C4-2B (cell line): ENCODE data around the gene MDM1.

ENCODE experiments used
- H3K27ac ChIP-seq: fragments of 450-650 bp; 2 replicates; pipeline ENCODE4 v1.5.1; 2017
- CTCF ChIP-seq: fragments of 450-650 bp; conservative IDR thresholded peaks from 2 replicates; pipeline ENCODE4 v1.5.1; 2017; ENCODE audit warnings: mild to moderate bottlenecking
- ZFX ChIP-seq: fragments of 450-650 bp; IDR thresholded peaks from 2 replicates; pipeline ENCODE4 v1.6.1; 2017

Gene MDM1

GRCh38 chr12:68247785-68248184 lies 84.4 kb downstream of the MDM1 start:
- no peak for TF ChIP-seq CTCF
- no peak for TF ChIP-seq ZFX
- no peak overlapping the region for H3K27ac ChIP-seq

- no peak overlapping the region for H3K27ac ChIP-seq
- no peak for TF ChIP-seq CTCF
- no peak for TF ChIP-seq ZFX
Measured at GRCh38 chr12:68246350-68246749, 85.8 kb downstream of the MDM1 start.

DNA sequence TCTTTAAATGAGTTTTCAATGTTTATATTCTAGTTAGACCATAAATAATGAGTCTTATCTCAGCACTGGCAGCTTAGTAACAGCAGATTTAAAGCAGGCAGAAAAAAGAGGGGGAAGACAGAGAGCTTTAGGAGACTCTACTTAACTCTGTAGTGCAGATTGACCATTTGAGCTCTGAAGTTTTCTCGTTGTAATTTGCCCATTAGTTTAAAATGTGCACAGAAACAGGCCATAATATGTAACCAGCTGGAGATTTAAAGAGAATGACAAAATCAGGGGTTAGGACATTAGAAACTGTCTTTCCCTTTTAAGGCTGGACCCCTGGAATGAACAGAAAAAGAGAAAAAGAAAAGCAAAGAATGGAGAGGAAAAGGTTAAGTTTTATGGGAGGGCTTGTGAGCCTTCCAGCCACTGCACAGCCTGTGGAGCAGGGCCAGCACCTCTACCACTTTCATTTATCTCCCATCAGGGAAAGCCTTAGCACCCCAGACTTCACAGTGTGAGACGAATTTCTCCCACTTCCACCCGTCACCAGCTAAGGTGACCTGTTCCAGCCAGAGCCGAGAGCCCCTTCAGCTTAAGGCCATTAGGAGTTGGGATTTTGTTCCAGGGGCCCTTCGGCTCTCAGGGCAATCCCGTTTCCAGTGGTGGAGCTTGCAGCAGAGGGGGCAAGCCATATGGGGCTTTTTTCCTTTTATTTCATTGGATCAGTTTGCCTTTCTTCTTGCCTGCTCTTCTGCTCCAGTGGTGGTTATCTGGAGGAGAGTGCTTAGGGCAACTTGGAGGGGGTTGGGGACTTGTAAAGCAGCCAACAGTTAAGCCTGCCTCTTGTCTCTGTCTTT lies 86.8 kb downstream of the MDM1 start:
- TF ChIP-seq CTCF (no peak), ZFX (no peak)
- H3K27ac ChIP-seq = no peak overlapping the region
